Measurements from ENCODE around the gene C12orf42.

GRCh38 chr12:103312742-103313354, 182.9 kb downstream of the C12orf42 start:
- TF ChIP-seq, protein P1, sequence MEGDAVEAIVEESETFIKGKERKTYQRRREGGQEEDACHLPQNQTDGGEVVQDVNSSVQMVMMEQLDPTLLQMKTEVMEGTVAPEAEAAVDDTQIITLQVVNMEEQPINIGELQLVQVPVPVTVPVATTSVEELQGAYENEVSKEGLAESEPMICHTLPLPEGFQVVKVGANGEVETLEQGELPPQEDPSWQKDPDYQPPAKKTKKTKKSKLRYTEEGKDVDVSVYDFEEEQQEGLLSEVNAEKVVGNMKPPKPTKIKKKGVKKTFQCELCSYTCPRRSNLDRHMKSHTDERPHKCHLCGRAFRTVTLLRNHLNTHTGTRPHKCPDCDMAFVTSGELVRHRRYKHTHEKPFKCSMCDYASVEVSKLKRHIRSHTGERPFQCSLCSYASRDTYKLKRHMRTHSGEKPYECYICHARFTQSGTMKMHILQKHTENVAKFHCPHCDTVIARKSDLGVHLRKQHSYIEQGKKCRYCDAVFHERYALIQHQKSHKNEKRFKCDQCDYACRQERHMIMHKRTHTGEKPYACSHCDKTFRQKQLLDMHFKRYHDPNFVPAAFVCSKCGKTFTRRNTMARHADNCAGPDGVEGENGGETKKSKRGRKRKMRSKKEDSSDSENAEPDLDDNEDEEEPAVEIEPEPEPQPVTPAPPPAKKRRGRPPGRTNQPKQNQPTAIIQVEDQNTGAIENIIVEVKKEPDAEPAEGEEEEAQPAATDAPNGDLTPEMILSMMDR (IDR thresholded peaks at IDR 0.05; ENCODE audit: low read depth, low read length, missing input control) = no peak
- TF ChIP-seq RXRA (IDR thresholded peaks at IDR 0.05) (no peak), REST (IDR thresholded peaks at IDR 0.05) (no peak), TAF1 (conservative IDR thresholded peaks at IDR 0.05) (no peak), YY1 (IDR thresholded peaks at IDR 0.05) (no peak), HNF4A (conservative IDR thresholded peaks at IDR 0.05) (no peak), FOXA2 (IDR thresholded peaks at IDR 0.05) (no peak), FOXA1 (IDR thresholded peaks at IDR 0.05) (no peak), EGR1 (IDR thresholded peaks at IDR 0.05; ENCODE audit: low read depth in 2 of 2) (no peak), SP1 (IDR thresholded peaks at IDR 0.05) (no peak)
- TF ChIP-seq, protein P2, sequence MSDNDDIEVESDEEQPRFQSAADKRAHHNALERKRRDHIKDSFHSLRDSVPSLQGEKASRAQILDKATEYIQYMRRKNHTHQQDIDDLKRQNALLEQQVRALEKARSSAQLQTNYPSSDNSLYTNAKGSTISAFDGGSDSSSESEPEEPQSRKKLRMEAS (IDR thresholded peaks at IDR 0.05) = no peak

Measured in liver (tissue), 3 donors.